CD4-positive, CD25-positive, alpha-beta regulatory T cell (primary cell): Measurements from ENCODE around the gene STK17B. TPM values are rescaled to one million over a fixed set of nuclear protein-coding genes. Genes with fewer than 3 reads are reported as not detected.
"Not testable (repeated sequence)": the region's sequence is repeated elsewhere in the genome, so short reads cannot be mapped to it uniquely, and the experiment has no call there.

Experiments
- ATAC-seq, 2 donors: fragments of 150-1000 bp; cut with Tn5 transposase; one replicate each; pipeline ENCODE4 v1.10.0; 2021; ENCODE audit warnings: low read depth in 2 of 2, moderate number of reproducible peaks in 2 of 2, moderate library complexity in 1 of 2
- DNase-seq, 3 donors: peaks; one replicate each; pipeline versions ENCODE4 v3.0.0 to v3.0.0-alpha.2; 2012 to 2022; ENCODE audit warnings: mixed read lengths in 1 of 3
- H3K27ac ChIP-seq: one replicate; pipeline ENCODE4 v1.7.0; 2013; ENCODE audit warnings: mild to moderate bottlenecking, low read length; ENCODE audit not compliant: insufficient read depth, poor library complexity, severe bottlenecking
- H3K27me3 ChIP-seq: one replicate; pipeline ENCODE4 v1.7.0; 2013; ENCODE audit warnings: low read length; ENCODE audit not compliant: control insufficient read depth, insufficient read depth
- H3K36me3 ChIP-seq: one replicate; pipeline ENCODE4 v1.7.0; 2013; ENCODE audit warnings: mild to moderate bottlenecking, low read length, moderate library complexity; ENCODE audit not compliant: control insufficient read depth, insufficient read depth
- H3K4me1 ChIP-seq: 2 replicates; pipeline ENCODE4 v1.7.0; 2013; ENCODE audit warnings: mild to moderate bottlenecking, low read length; ENCODE audit not compliant: insufficient read depth, control insufficient read depth, poor library complexity, severe bottlenecking
- H3K4me3 ChIP-seq: one replicate; pipeline ENCODE4 v1.7.0; 2013; ENCODE audit warnings: low read depth, mild to moderate bottlenecking, low read length, moderate library complexity
- H3K9me3 ChIP-seq, 2 experiments: 1 replicate in 1 of 2; 2 replicates in 1 of 2; pipeline ENCODE4 v1.7.0; 2013; ENCODE audit warnings: low read length in 2 of 2, mild to moderate bottlenecking in 1 of 2, moderate library complexity in 1 of 2; ENCODE audit not compliant: control insufficient read depth in 2 of 2
- H3K27ac Mint-ChIP-seq, 3 donors: one replicate each; pipeline ENCODE4 v1.8.0; 2020 to 2022; ENCODE audit warnings: mild to moderate bottlenecking in 3 of 3, mixed read lengths in 3 of 3, moderate library complexity in 2 of 3
- H3K27me3 Mint-ChIP-seq: one replicate; pipeline ENCODE4 v1.8.0; 2022; ENCODE audit warnings: mild to moderate bottlenecking, mixed read lengths
- H3K36me3 Mint-ChIP-seq: one replicate; pipeline ENCODE4 v1.8.0; 2020; ENCODE audit warnings: mixed read lengths
- H3K4me1 Mint-ChIP-seq, 4 donors: one replicate each; pipeline ENCODE4 v1.8.0; 2020 to 2022; ENCODE audit warnings: mixed read lengths in 4 of 4, mild to moderate bottlenecking in 1 of 4
- H3K4me3 Mint-ChIP-seq, 4 donors: one replicate each; pipeline ENCODE4 v1.8.0; 2020 to 2022; ENCODE audit warnings: mild to moderate bottlenecking in 4 of 4, mixed read lengths in 4 of 4, moderate library complexity in 3 of 4
- H3K9me3 Mint-ChIP-seq, 7 donors: one replicate each; pipeline ENCODE4 v1.8.0; 2020 to 2022; ENCODE audit warnings: mixed read lengths in 7 of 7, mild to moderate bottlenecking in 3 of 7, moderate library complexity in 2 of 7
- polyA plus RNA-seq, 4 donors: library from polyadenylated mRNA; unstranded; fragments of 300-500 nt; fragmentation: Illumina TruSeq; gene quantifications; one replicate each; pipeline ENCODE4 v1.2.3, GENCODE V29; 2021
- total RNA-seq: library from RNA; stranded (reverse); gene quantifications from one replicate; pipeline ENCODE4 v1.2.3, GENCODE V29; 2022

STK17B gene
- total and polyA plus RNA-seq, 5 donors from 2014 or later, result 97.1 to 542 (median 113) TPM

DNA sequence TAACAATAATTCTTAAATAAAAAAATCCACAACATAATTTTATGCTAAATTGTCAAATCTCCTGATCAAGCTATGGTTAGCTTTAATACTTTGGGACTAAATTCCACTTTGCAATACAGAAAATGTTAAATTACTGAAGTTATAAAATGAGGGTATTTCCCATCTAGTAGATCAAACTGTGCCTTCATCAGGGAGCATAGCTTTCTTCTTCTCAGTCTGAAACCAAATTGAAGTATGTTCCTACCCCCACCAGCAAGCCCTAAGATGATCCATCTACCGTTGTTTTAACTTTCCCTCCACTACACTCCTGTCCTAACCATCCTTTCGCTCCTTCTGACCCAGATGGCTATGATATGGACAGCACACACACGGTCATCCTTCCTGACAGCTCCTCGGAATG, 24.4 kb upstream of the STK17B start:
- peaks cover 39 to 79% (median 56%) of the 10 kb centered on the region in 4 donors for H3K4me1 Mint-ChIP-seq
- peak overlapping the region; percentile 55 to 86 (median 74) for H3K4me3 Mint-ChIP-seq
- H3K9me3 Mint-ChIP-seq, result no peaks in the 10 kb centered on the region
- ATAC-seq (no peak), DNase-seq (no peak)
- no peaks in the 10 kb centered on the region for H3K27me3 Mint-ChIP-seq
- no peaks in the 10 kb centered on the region for H3K9me3 ChIP-seq
- H3K36me3 ChIP-seq, result no peaks in the 10 kb centered on the region
- peak overlapping the region; percentile 79 for H3K4me3 ChIP-seq
- peaks cover 37% of the 10 kb centered on the region for H3K4me1 ChIP-seq
- H3K27me3 ChIP-seq, result no peaks in the 10 kb centered on the region
- H3K36me3 Mint-ChIP-seq, result no peaks in the 10 kb centered on the region
- H3K27ac Mint-ChIP-seq, result peak overlapping the region; percentile 55 to 79 (median 65)
- peak overlapping the region; percentile 61 for H3K27ac ChIP-seq

DNA sequence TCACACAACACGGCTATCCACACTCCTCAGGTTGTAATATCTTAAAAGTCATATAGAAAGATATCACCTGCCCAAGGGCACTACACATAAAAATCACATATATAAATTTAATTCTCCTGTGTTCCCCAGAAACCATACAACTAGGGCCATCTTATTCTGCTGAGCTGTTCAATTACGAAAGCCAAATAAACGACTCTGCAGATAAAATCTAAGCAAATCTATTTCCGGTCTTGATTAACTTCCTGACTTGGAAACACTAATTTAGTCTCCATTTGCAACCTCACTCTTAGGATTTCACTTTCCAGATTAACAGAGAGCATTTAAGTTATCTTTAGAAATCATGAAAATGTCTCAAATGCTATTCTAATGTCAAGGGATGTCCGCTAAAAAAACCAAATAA, 23.9 kb upstream of the STK17B start:
- Mint-ChIP-seq H3K36me3 (no peaks in the 10 kb centered on the region), H3K27me3 (no peaks in the 10 kb centered on the region), H3K27ac (peak overlapping the region; percentile 55 to 93 (median 68)), H3K4me1 (peaks cover 40 to 80% (median 53%) of the 10 kb centered on the region in 4 donors), H3K9me3 (no peaks in the 10 kb centered on the region), H3K4me3 (peak overlapping the region; percentile 55 to 82 (median 76))
- peak in 1 of 3 donors; percentile 67 for DNase-seq
- Histone ChIP-seq H3K27me3 (no peaks in the 10 kb centered on the region), H3K27ac (peak overlapping the region; percentile 61), H3K36me3 (no peaks in the 10 kb centered on the region), H3K4me1 (peaks cover 35% of the 10 kb centered on the region), H3K4me3 (peak overlapping the region; percentile 79), H3K9me3 (no peaks in the 10 kb centered on the region)
- ATAC-seq, result peak in 1 of 2 donors; percentile 8

DNA sequence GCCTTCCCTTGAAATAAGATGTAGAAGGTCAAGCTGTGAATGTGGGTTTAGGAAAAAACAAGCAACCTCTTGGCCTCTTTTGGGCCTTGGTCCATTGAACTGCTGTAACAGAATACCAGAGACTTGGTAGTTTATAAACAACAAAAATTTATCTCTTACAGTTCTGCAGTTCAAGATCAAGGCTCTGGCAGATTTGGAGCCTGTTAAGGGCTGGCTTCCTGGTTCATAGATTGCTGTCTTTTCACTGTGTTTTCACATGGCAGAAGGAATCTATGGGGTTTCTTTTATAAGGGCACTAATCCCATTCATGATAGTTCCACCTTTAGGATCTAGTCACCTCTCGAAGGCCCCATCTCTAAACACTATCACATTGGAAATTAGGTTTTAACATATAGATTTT, 20.2 kb upstream of the STK17B start:
- H3K27me3 Mint-ChIP-seq, result no peaks in the 10 kb centered on the region
- no peak overlapping the region for H3K27ac ChIP-seq
- H3K9me3 Mint-ChIP-seq, result peaks cover 0 to 2% (median 0%) of the 10 kb centered on the region in 7 donors
- H3K9me3 ChIP-seq, result no peaks in the 10 kb centered on the region
- DNase-seq (no peak), ATAC-seq (no peak)
- H3K4me1 Mint-ChIP-seq, result peaks cover 41 to 79% (median 52%) of the 10 kb centered on the region in 4 donors
- no peak overlapping the region for H3K4me3 ChIP-seq
- no peaks in the 10 kb centered on the region for H3K27me3 ChIP-seq
- peaks cover 34% of the 10 kb centered on the region for H3K4me1 ChIP-seq
- peak overlapping the region; percentile 65 to 82 (median 74) for H3K27ac Mint-ChIP-seq
- no peaks in the 10 kb centered on the region for H3K36me3 ChIP-seq
- peak overlapping the region in 2 of 4 donors; percentile 35 to 54 for H3K4me3 Mint-ChIP-seq
- H3K36me3 Mint-ChIP-seq, result no peaks in the 10 kb centered on the region

DNA sequence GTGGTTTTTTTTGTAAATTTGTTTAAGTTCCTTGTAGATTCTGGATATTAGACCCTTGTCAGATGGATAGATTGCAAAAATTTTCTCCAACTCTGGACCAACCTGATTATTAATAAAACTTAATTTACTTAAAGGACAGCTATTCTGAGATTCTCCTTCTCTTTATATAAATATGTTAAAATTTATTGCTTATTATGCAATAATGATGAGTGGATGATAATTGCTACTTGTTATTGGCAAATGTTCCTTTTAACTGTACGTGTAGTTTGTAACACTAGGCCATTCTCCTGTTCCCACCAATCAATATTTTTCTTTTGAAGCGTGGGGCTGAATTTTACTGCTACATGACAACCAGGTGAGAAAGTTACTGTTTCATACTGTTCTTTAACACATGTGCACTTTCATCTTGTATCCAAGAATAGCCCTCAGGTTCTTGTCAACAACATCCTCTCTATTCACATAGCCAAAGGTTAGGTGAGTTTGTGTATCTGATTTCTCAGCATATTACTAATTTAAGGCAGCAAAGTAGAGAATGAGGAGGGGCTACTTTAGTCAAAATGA, 16.6 kb upstream of the STK17B start:
- Histone ChIP-seq H3K9me3 (no peaks in the 10 kb centered on the region), H3K4me1 (peaks cover 44% of the 10 kb centered on the region), H3K36me3 (no peaks in the 10 kb centered on the region), H3K27me3 (no peaks in the 10 kb centered on the region), H3K4me3 (no peak overlapping the region), H3K27ac (no peak overlapping the region)
- H3K27me3 Mint-ChIP-seq, result no peaks in the 10 kb centered on the region
- no peaks in the 10 kb centered on the region for H3K36me3 Mint-ChIP-seq
- H3K4me3 Mint-ChIP-seq, result no peak overlapping the region
- DNase-seq, result no peak
- H3K27ac Mint-ChIP-seq, result peak overlapping the region; percentile 46 to 92 (median 75)
- no peak for ATAC-seq
- peaks cover 0 to 4% (median 0%) of the 10 kb centered on the region in 7 donors for H3K9me3 Mint-ChIP-seq
- peaks cover 42 to 88% (median 45%) of the 10 kb centered on the region in 4 donors for H3K4me1 Mint-ChIP-seq

DNA sequence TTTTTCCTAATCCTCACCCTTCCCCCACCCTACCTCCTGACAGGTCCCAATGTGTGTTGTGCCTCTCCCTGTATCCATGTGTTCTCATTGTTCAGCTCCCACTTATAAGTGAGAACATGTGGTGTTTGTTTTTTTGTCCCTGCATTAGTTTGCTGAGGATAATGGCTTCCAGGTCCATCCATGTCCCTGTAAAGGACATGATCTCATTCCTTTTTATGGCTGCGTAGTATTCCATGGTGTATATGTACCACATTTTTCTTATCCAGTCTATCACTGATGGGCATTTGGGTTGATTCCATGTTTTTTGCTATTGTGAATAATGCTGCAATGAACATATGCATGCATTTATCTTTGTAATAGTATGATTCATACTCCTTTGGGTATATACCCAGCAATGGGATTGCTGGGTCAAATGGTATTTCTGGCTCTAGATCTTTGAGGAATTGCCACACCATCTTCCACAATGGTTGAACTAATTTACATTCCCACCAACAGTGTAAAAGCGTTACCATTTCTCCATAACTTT, 15.9 kb upstream of the STK17B start:
- not testable (repeated sequence) for H3K36me3 Mint-ChIP-seq, H3K9me3 Mint-ChIP-seq, DNase-seq, H3K9me3 ChIP-seq, H3K36me3 ChIP-seq, H3K27me3 ChIP-seq, H3K4me3 ChIP-seq, H3K27me3 Mint-ChIP-seq, ATAC-seq
- Mint-ChIP-seq H3K4me3 (peak overlapping the region in 1 of 4 donors; percentile 28), H3K27ac (peak overlapping the region; percentile 44 to 92 (median 75)), H3K4me1 (peaks cover 47 to 88% (median 50%) of the 10 kb centered on the region in 4 donors)
- Histone ChIP-seq H3K27ac (peak overlapping the region; percentile 19), H3K4me1 (peaks cover 51% of the 10 kb centered on the region)

DNA sequence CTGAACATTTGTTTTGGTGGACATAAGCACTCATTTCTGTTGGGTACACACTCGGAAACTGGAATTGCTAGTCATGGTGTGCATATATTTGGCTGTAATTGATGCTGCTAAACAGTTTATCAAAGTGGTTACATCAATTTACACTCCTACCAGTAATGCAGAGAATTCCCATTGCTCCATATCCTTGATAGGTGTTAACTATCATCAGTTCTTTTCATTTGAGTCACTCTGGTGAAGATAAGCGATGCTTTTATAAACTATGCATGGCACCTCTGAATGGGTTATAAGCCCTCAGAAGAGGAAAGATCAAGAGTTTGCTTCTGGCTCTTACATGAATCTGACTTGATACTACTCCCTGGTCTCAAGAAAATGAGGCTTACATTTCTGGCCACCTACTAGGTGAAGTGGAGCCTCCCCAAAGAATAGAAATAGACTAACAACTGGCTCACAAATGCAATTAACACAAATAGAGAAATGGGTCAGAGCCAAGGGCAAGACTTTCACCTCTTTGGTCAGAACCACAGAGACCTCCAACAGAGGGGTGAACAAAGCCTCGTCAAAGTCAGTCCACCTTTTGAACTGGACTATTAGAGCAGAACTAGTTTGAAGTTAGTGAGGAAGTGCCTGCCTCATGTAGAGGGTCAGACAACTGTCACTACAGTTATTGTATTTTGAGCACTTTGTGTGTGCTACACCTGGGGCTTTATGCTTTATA, 15.0 kb upstream of the STK17B start:
- peak overlapping the region in 1 of 4 donors; percentile 69 for H3K4me3 Mint-ChIP-seq
- ATAC-seq (no peak), DNase-seq (no peak)
- Histone ChIP-seq H3K36me3 (no peaks in the 10 kb centered on the region), H3K27me3 (no peaks in the 10 kb centered on the region), H3K27ac (peak overlapping the region; percentile 19), H3K4me1 (peaks cover 59% of the 10 kb centered on the region), H3K4me3 (no peak overlapping the region), H3K9me3 (no peaks in the 10 kb centered on the region)
- no peaks in the 10 kb centered on the region for H3K27me3 Mint-ChIP-seq
- peaks cover 0 to 4% (median 0%) of the 10 kb centered on the region in 7 donors for H3K9me3 Mint-ChIP-seq
- H3K36me3 Mint-ChIP-seq, result no peaks in the 10 kb centered on the region
- peaks cover 47 to 88% (median 51%) of the 10 kb centered on the region in 4 donors for H3K4me1 Mint-ChIP-seq
- H3K27ac Mint-ChIP-seq, result peak overlapping the region; percentile 67 to 95 (median 86)

DNA sequence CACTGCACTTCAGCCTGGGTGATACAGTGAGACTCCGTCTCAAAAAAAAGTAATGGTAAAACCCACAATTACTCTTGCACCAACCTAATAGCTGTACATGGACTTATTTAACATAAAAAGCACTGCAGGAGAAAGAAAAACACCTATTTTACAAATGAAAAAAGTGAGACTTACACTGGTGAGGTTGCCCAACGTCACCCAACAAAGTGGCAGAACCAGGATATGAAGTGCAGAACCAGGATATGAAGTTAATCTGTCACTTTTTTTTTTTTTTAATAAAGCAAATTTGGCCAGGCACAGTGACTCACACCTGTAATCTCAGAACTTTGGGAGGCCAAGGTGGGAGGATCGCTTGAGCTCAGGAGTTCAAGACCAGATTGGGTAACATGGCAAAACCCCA, 13.5 kb upstream of the STK17B start:
- Mint-ChIP-seq H3K4me3 (peak overlapping the region; percentile 32 to 78 (median 53)), H3K4me1 (peaks cover 53 to 92% (median 55%) of the 10 kb centered on the region in 4 donors), H3K27ac (peak overlapping the region; percentile 94 to 99 (median 95)), H3K9me3 (peaks cover 0 to 4% (median 0%) of the 10 kb centered on the region in 7 donors), H3K36me3 (no peaks in the 10 kb centered on the region), H3K27me3 (no peaks in the 10 kb centered on the region)
- Histone ChIP-seq H3K36me3 (no peaks in the 10 kb centered on the region), H3K9me3 (no peaks in the 10 kb centered on the region), H3K4me3 (peak overlapping the region; percentile 10), H3K27ac (peak overlapping the region; percentile 89), H3K27me3 (no peaks in the 10 kb centered on the region), H3K4me1 (peaks cover 68% of the 10 kb centered on the region)
- no peak for DNase-seq
- no peak for ATAC-seq
